Measurements from ENCODE around the gene PPA1.
"Not testable (repeated sequence)": the region's sequence is repeated elsewhere in the genome, so short reads cannot be mapped to it uniquely, and the experiment has no call there.

DNA sequence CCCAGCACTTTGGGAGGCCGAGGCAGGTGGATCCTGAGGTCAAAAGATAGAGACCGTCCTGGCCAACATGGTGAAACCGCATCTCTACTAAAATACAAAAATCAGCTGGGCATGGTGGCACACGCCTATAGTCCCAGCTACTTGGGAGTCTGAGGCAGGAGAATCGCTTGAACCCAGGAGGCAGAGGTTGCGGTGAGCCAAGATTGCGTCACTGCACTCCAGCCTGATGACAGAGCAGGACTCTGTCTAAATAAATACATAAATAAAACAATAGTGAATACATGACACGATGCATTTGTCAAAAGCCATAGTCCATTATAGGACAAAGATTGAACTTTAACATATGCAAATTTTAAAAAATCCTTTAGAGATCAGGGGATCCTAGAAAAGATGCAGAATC is 54.0 kb downstream of the PPA1 start:
- TF ChIP-seq POLR2A (IDR thresholded peaks at IDR 0.05) = not testable (repeated sequence)
- TF ChIP-seq, protein P1, sequence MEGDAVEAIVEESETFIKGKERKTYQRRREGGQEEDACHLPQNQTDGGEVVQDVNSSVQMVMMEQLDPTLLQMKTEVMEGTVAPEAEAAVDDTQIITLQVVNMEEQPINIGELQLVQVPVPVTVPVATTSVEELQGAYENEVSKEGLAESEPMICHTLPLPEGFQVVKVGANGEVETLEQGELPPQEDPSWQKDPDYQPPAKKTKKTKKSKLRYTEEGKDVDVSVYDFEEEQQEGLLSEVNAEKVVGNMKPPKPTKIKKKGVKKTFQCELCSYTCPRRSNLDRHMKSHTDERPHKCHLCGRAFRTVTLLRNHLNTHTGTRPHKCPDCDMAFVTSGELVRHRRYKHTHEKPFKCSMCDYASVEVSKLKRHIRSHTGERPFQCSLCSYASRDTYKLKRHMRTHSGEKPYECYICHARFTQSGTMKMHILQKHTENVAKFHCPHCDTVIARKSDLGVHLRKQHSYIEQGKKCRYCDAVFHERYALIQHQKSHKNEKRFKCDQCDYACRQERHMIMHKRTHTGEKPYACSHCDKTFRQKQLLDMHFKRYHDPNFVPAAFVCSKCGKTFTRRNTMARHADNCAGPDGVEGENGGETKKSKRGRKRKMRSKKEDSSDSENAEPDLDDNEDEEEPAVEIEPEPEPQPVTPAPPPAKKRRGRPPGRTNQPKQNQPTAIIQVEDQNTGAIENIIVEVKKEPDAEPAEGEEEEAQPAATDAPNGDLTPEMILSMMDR (IDR thresholded peaks at IDR 0.05) = not testable (repeated sequence)
